ENCODE data around the gene PCDH9.

Gene PCDH9

DNA sequence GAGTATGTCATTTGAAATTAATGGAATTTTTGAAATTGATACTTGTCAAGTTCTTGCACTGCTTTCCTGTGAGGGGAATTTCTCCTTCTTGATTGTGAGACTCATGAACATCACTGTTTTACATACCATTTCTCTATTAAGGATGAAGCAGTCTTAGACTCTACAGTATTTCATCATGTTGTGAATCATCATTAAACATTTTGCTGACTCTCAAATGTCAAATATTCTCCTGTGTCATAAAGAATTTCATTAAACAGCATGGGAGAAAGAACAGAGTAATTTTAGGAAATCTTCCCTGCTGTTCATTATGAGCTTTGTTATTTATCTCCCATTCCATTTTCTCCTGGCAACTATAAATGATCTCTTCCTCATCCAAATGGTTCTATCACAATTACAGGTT lies 729.0 kb downstream of the PCDH9 start:
- DNase-seq: no peak

DNA sequence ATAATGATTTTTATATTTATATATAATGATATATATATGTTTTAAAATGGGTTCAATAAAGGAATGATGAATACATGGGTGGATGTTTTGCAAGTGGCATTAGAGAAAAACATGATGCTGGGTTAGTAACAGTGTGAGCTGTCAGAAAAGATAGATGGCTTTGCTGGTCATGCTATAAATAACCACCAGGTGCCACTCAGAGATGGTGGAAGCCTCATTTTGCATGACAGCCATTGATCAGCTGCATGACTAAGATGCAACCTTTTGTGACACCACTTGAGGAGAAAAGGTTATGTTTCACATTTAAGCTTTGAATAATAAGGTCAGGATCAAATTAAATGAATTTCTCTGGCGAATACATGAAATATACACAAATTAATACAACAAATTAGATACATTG lies 737.7 kb downstream of the PCDH9 start:
- peak; percentile 37 for DNase-seq

DNA sequence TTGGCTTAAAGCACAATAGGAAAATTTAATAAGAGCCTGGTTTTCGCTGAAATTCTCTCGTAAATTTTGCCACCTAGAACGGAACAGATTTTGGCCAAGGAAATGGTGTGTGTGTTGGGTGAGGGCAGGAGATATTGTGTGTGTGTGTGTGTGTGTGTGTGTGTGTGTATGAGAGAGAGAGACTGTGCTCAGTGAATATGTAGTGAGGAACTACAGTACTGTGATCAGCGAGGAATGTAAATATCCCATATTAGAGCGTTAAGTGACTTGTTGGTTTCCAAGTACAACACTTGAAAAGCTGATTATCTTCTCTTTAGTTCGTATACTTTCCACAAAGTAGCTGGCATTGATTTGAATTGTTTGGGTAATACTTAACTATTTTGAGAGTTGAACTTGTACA lies 738.9 kb downstream of the PCDH9 start:
- no peak for DNase-seq

DNA sequence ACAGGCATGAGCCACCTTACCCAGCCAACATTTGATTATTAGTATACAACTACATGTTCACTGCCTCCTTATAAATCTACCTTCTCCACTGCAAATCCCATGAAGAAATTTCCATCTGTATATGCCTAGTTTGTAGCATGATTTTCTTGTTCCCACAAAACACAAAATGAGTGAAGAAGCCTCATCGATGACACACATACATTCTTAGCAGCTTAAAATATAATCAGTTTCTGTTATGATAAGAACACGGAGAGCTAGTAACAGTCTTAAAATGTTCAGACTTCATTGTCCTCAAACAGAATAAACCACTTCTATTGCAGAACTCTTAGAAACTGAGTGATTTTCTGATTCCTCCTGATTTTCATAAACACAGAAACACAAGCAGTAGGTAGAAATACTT lies 740.5 kb downstream of the PCDH9 start:
- DNase-seq: no peak

DNA sequence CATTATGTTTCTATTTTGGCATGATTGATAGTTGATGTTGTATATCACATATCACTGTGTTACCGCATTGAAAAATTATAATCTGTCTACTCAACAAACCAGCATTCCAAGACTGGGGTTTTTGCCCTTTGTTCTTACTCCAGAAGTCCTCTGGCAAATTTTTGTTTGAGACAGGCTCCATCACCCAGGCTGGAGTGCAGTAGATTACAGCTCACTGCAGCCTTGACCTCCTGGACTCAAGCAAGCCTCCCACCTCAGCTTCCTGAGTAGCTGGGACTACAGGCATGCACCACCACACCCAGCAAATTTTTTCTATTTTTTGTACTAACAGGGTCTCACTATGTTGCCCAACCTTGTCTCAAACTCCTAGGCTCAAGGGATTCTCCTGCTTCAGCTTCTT lies 741.0 kb downstream of the PCDH9 start:
- DNase-seq: no peak

DNA sequence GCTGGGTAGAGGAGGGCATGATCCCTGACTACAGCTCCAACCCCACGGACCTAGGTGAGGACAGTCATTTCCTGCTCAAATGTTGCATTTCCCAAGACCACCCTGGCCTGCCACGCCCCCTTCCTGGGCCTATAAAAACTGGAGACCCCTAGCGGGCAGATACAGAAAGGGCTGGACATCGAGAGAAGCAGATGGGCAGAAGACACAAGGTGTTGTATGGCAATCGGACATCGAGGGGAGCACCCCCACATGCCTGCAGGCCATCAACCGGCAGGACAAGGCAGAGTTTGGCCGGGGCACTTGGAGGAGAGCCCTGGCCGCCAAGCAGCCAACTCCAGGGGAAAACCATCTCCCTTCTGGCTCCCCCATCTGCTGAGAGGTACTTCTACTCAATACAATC lies 746.4 kb downstream of the PCDH9 start:
- no peak for DNase-seq

DNA sequence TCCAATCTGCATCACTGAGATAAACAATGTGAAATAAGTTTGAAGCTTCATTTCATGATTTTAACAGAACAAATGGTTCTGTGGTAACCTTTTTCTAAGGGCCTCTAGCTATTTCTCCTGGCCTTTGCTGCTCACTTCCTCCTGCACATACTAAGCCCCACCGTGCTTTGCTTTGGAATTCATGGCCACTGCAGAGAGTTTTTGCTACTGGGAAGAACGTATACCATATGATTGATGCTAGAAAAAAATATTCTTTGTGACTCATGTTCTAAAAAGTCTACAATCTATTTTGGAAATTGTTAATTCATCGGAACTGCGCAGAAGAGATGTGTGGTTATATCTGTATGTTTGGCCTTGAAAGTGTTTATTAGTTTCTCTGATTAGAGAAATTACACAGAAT lies 747.3 kb downstream of the PCDH9 start:
- DNase-seq: no peak

DNA sequence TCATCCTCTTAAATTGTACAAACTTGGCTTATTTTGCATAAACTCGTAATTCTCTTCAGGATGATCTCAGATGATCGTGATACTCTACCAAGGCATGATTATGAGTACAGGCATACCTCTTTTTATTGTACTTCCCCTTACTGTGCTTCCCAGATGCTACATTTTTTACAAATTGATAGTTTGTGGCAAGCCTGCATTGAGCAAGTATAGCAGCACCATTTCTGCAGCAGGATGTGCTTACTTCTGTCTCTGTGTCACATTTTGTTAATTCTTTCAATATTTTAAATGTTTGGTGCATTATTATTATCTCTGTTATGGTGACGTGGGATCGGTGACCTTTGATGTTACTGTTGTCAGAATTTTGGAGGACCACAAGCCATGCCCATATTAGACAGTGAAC lies 752.3 kb downstream of the PCDH9 start:
- no peak for DNase-seq

DNA sequence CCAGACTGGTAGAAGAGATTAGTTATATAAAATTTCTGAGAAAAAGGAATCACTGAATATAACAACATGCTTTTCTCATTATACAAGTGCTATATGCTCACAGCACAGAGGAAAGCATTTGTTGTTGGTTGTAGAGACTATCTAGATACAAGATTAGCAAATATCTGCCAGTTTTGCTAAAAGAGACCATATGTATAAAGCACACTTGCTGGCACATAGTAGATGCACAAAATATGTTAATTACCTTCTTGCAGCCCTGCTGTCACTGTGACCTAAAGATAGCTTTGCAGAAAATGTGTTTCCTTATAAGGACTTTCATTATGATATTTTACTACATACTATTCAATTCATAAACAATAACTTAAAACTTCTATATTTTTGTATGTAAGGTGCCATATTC lies 755.1 kb downstream of the PCDH9 start:
- no peak for DNase-seq

DNA sequence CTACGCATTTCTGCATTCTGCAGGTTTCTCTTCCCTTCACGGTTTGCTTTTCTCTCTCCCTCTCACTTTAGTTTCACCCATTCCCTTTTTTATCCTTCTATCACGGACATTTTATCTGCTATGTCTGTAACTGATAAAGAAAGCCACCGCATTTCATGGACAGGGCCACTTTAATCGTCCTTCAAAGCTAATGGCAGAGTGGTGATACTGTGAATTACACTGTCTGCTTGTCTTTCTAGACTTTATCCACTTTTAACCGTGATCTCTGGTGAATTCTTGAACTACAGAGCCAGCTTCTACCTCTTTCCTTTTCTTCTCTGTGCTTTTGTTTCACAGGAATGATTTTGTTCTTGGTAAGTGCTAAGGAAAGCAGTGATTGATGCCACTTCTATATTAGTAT lies 760.4 kb downstream of the PCDH9 start:
- no peak for DNase-seq

DNA sequence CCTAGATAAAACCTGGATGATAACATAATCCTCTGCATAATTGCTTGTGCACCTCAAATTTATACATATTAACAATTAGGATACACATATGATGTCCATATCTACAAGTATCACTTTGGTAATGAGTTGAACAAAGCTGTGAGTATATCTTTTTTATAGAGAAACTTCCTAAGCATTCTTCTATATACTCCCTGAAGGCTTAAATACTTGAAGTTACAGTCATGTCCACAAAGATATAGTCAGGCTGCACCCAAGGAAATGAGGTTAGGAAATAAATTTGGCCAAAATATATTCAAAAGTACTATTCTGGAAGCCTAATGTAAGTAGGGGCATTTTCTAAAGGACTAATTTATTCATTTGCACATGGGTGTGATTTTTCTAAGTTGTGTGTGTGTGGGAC lies 761.5 kb downstream of the PCDH9 start:
- DNase-seq: no peak

DNA sequence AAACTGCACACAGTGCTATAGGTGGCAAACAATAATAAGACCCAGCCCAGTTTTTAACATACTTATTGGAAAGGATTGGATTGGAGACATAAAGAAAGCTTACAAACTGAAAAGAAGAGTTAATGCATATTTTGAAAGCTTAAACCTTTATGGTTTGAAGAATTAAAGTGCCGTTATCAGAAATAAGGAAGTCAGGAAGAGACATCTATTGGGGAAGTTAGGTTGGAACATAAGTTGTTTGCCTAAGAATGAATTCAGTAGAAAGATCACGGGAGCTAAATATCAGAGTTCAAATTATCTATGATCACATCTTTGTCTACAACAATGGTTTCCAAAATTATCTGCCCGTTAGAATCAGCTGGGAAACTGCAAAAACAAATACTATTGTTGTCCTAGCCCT lies 767.9 kb downstream of the PCDH9 start:
- DNase-seq: no peak

DNA sequence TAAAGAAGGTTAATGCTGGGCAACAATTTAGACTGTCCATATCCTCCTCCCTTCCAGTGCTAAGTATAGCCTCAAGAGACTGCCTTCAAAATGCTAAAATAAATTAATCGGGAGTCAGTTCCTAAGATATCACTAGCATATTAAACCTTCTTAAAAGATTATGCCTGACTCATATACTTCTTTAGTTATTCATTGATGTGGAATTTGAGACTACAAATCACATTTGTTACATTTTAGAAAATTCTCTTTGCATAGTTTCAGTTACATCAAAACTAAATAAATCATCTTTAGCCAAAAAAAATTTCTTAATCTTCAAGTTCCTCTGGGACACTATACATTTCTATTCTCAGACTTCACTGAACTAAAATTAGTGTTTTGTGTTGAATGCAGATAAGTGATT lies 769.1 kb downstream of the PCDH9 start:
- no peak for DNase-seq

DNA sequence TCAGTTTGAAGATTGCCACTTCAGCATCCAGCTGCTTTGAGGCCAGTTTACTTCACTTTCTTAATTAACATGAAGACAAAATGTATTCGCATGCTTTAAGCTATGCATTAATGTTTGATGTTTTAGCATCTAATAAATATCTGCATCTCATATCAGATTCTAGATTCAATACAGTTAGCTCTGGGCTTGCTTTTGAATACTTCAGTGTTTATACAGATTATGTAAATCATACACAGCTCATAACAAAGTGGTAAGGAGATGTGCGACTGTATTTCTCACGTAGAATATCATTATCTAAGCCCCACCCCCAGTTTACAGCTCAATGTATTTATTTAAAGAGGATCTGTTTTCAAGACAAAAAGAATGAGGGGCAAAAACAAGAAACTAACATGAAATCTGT lies 770.5 kb downstream of the PCDH9 start:
- DNase-seq: no peak

DNA sequence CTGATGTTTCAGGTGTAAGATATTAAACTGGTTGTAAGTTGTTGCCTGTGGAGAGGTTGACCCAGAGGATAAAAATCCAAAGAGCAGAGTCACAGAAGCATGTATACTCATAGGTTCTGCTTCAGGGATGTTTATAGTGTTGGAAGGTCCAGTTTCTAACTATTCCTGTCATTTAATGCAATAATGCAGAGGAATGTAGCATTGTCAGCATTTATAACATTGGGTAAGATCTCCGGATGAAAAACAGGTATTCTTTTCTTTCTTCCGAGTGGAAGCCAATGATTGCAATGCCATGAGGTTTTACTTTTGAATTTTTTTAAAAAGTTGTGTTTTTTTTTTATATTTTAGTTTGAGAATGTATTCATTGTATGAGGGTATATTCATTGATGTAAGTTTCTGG lies 771.0 kb downstream of the PCDH9 start:
- no peak for DNase-seq

DNA sequence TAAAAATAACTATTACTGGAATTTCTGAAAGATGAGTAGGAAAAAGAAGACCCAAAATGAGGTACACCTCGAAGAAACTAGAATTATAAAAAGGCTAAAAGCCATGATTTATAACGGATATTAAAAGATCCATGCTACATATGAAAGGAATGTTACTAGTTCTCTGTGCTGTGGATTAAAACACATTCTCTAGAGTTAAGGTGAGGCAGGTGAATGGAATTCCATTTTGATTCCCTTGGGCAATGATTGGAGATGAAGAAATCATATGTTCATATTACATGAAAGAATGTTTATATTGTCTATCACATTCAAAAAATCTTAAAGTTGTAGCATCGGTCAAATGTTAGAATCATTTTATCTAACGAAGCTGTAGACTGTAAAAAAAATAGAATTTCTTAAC lies 783.7 kb downstream of the PCDH9 start:
- no peak for DNase-seq

DNA sequence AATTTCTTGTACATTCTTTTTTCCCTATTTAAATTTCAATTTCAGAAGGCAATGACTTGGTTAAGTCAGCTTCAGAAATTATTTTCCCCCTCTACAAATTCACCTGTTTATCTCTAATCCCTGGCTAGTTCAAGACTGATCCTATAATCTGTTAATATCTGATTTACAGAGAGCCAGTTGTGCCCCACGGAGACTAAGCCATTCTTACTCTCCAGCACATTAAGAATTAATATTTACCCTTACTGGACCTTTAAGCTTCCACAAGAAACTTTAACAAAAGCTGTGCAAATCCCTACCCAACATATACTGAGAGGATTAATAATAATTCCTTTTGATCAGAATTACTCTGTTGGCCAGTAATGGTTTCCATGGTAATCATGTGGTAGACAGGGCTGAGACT lies 786.2 kb downstream of the PCDH9 start:
- DNase-seq: no peak

DNA sequence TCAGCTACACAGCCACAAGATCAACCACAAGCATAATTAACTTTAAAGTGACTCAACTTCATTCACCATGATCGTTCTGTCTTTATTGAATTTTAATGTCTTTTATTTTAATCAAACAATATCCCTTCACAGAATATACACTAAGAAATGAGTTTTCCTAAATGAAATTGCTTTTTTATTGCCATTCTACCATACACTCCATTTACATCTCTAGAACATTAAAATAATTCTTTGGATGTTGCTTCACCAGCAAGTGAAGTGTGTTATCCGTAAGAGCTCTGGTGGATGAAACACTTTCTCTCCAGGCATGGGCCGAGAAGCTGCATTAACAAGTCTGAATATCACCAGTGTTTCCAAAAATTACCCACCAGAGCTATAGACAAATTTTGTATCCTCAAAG lies 789.2 kb downstream of the PCDH9 start:
- DNase-seq: no peak

DNA sequence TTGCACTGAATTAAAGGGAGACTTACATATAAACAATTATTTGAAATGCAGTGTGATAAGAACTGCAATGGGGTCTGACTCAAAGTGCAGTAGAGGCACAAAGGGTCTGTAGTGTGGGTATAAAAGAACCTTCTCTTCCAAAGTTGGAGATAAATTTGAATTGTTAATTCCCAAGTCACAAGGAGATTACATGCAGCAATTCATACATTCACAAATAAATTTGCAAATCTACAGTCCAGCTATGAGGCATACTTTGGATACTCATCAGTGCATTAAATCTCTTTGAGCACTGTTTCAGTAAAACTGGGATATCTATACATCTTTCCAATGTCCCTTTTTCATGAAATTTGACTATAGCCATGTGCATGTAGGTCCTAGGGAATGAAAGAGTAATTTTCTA lies 799.4 kb downstream of the PCDH9 start:
- no peak for DNase-seq

DNA sequence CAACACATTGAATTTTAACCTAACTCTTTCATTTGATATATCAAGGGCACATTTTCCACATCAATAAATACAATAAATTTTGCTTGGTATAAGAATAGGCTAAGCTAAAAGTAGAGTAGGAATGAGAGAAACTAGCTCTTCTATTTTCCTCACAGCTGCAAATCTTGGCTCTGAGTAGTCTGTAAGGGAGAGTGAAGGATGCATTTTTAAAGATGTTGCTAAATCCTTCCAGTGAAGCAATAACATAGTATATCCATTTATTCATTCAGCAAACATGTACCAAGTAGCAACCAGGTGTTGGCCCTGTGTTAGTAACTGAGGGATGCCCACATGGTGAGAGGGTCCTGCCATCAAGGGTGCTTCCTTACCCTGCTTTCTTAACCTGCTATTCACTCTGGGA lies 799.9 kb downstream of the PCDH9 start:
- no peak for DNase-seq

DNA sequence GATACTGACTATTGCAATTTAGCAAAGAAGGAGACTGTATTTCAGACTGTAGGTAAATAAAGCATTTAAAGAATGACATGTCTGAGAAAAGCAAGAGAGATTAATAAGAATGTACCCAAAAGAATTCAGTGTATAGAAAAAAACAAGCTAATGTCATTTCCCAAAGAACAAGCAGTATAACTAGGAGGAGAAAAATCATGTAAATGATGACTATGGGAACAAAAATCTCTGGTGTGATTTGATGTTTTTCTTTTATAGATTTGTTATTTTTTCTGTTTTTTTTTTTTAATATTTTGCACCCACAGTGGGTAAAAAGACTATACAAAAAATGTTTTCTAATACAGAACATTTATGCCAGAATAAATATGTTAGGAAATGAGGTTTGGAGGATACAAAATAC lies 801.0 kb downstream of the PCDH9 start:
- no peak for DNase-seq

DNA sequence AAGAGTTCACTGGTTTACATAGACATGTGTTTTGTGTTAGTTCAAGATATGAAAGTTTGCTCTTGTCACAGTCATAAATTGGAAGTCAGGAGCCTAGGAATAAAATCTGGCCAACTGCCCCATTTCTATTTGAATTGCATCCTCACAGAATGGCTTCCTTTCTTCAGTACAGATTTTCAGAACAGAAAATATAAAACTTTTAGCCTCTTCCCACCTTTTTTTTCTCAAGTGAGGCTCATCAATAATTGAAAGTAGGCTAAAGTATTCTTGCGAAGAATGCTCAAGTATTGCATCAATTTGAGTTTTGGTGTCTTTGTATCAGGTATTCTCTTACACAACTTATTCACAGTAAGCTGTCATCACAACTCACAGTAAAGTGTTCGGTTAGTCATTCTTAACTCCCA lies 802.7 kb downstream of the PCDH9 start:
- DNase-seq: no peak

DNA sequence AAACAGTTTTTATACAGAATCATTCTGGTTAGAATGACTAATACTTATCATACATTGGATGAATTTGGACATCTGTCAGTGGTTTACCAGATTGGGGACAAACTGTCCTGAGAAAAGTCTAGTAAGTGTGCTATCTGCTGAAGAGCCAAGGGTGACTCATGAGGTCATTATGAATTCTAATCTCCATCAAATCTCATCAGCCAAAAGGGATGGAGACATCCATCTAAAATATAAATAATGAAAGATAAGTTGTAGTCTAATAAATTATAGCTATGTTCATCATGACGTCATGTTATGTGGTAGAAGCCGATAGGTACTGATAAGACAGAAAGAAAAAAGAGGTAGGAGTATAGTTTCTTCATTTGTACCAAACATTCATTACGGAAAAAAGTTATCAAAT lies 804.4 kb downstream of the PCDH9 start:
- DNase-seq: no peak

DNA sequence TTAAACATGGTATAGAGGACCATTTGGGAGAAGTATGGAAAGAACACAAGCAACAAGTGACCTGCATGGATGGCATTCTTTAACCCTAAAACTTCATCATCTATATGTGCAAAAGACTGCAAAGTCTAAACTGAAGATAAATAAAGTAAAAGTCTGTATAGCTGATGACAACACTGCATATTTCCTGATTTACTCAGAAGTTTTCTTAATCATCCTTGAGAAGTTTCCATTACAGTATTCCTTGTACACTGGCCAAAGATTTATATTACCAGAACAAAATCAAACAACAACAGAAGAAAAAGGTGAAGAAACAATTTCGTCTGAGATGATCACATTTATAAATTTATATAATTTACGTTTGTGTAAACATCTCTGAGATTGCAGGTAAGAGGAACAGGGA lies 805.7 kb downstream of the PCDH9 start:
- DNase-seq: no peak

DNA sequence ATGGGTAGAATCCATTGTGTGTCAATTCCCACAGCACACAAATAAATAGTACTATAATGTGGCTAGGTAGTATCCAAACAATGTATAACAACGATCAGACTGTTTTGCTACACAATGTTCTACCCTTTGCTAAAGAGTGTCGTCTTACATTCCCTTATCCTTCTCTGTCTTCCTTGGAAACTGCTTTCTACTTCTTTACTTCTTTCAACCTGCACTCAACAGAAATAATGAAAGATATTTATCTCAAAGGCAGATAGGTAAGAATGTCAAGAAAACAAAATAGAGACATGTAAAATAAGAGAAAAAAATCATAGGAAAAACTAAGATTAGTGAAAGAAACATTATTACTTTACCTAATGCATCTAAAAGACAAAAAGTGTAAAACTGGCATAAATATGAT lies 814.7 kb downstream of the PCDH9 start:
- DNase-seq: no peak

DNA sequence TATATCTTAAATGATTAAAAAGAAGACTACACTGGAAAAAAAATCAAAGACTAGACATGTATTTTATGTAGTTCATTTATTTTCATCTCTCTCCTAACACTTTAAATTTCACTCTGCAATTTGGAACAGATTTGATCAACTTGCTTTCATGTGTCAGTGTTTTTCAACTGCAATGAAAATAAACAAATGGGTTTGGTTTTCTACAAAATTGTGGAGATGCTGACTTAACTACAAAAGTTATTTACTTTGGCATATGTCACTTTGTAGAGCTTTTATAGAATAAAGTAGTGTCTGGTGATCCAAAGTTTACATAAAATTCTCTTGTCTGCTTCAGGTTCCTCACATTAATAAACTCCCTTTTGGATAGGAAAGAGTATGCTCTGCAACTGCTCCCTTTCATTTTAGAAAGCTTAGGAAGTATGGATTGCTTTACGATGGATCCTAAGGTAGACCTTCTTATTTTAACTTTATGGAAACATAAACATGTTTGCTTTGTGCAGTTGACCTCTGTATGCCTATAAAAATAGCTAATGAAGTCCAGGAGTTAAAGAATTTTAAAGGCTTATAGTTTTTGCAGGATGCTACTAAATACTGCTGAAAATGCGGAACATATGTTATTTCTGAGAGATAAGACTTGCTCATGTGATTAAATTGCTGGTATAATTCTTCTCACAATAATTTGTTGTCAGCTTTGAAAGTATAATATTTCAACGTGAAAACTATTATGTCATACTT lies 815.9 kb downstream of the PCDH9 start:
- DNase-seq: no peak

All from RPMI8226 (cell line).